RWPE2 (cell line): ENCODE results near the gene SGTB.

Experiments
- ATAC-seq: fragments of 200-7000 bp; cut with Tn5 transposase; 3 replicates; pipeline ENCODE4 v1.9.1; 2021; ENCODE audit warnings: low read depth
- DNase-seq: peaks from one replicate; pipeline ENCODE4 v3.0.0-alpha.2; 2020; ENCODE audit warnings: low spot score
- H3K27ac ChIP-seq: fragments of 450-650 bp; 2 replicates; pipeline ENCODE4 v1.5.1; 2017; ENCODE audit warnings: mild to moderate bottlenecking; ENCODE audit not compliant: poor library complexity, severe bottlenecking
- H3K27me3 ChIP-seq: fragments of 250-450 bp; sonication (Bioruptor Pico); 2 replicates; pipeline ENCODE4 v1.5.1; 2021; ENCODE audit warnings: mild to moderate bottlenecking, moderate library complexity; ENCODE audit not compliant: insufficient read depth, poor library complexity, severe bottlenecking
- H3K36me3 ChIP-seq: fragments of 250-450 bp; sonication (Bioruptor Pico); 2 replicates; pipeline ENCODE4 v1.5.1; 2020; ENCODE audit warnings: low read depth, mild to moderate bottlenecking, moderate library complexity
- H3K4me1 ChIP-seq: fragments of 250-450 bp; sonication (Bioruptor Pico); 2 replicates; pipeline ENCODE4 v1.5.1; 2021; ENCODE audit warnings: mild to moderate bottlenecking, moderate library complexity; ENCODE audit not compliant: insufficient read depth, poor library complexity, severe bottlenecking
- H3K4me3 ChIP-seq: fragments of 250-450 bp; sonication (Bioruptor Pico); 2 replicates; pipeline ENCODE4 v1.5.1; 2021; ENCODE audit warnings: mild to moderate bottlenecking, moderate library complexity; ENCODE audit not compliant: severe bottlenecking
- H3K9me3 ChIP-seq: fragments of 250-450 bp; sonication (Bioruptor Pico); 2 replicates; pipeline ENCODE4 v1.5.1; 2021; ENCODE audit warnings: mild to moderate bottlenecking, moderate library complexity; ENCODE audit not compliant: severe bottlenecking
- TF ChIP-seq, protein P1 (sequence below): fragments of 450-650 bp; IDR thresholded peaks from one replicate; pipeline ENCODE4 v1.5.1; 2017; ENCODE audit warnings: mild to moderate bottlenecking, moderate library complexity; ENCODE audit not compliant: poor library complexity, severe bottlenecking

SGTB gene

DNA sequence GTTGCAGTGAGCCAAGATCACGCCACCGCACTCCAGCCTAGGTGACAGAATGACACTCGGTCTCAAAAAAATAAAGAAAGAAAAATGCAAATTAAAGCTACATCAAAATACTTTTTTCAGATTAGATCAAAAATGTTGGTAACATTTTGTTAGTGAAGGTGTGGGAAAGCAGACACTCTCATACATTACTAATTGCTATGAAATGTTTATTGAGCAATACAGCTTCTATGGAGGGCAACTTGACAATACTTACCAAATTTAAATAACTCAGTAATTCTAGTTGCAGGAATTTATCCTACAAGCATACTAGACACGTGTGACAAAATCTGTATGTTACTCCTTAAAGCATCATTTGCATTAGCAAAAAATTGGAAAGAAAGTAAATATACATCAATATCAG is 101.9 kb downstream of the SGTB start:
- DNase-seq (no peak), ATAC-seq (no peak)

More for the DNA sequence above, 101.9 kb downstream of the SGTB start:
- Histone ChIP-seq H3K4me3 (no peak overlapping the region), H3K4me1 (peaks cover 8% of the 10 kb centered on the region), H3K27ac (no peak overlapping the region), H3K36me3 (peaks cover 37% of the 10 kb centered on the region), H3K27me3 (no peaks in the 10 kb centered on the region), H3K9me3 (no peaks in the 10 kb centered on the region)
- TF ChIP-seq, protein P1, sequence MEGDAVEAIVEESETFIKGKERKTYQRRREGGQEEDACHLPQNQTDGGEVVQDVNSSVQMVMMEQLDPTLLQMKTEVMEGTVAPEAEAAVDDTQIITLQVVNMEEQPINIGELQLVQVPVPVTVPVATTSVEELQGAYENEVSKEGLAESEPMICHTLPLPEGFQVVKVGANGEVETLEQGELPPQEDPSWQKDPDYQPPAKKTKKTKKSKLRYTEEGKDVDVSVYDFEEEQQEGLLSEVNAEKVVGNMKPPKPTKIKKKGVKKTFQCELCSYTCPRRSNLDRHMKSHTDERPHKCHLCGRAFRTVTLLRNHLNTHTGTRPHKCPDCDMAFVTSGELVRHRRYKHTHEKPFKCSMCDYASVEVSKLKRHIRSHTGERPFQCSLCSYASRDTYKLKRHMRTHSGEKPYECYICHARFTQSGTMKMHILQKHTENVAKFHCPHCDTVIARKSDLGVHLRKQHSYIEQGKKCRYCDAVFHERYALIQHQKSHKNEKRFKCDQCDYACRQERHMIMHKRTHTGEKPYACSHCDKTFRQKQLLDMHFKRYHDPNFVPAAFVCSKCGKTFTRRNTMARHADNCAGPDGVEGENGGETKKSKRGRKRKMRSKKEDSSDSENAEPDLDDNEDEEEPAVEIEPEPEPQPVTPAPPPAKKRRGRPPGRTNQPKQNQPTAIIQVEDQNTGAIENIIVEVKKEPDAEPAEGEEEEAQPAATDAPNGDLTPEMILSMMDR = no peak
